Central memory CD4-positive, alpha-beta T cell (primary cell): ENCODE measurements around the gene GMNN.
"Not testable (repeated sequence)": the region's sequence is repeated elsewhere in the genome, so short reads cannot be mapped to it uniquely, and the experiment has no call there.

Experiments
- DNase-seq: peaks from one replicate; pipeline ENCODE4 v3.0.0; 2022
- total RNA-seq, 3 experiments: gene quantifications; one replicate each; lab custom pipeline; 2026; lab: John Stamatoyannopoulos, UW

The GMNN gene
- 4.4 to 33.4 (median 13.3) reads per million in 3 experiments for total RNA-seq

DNA sequence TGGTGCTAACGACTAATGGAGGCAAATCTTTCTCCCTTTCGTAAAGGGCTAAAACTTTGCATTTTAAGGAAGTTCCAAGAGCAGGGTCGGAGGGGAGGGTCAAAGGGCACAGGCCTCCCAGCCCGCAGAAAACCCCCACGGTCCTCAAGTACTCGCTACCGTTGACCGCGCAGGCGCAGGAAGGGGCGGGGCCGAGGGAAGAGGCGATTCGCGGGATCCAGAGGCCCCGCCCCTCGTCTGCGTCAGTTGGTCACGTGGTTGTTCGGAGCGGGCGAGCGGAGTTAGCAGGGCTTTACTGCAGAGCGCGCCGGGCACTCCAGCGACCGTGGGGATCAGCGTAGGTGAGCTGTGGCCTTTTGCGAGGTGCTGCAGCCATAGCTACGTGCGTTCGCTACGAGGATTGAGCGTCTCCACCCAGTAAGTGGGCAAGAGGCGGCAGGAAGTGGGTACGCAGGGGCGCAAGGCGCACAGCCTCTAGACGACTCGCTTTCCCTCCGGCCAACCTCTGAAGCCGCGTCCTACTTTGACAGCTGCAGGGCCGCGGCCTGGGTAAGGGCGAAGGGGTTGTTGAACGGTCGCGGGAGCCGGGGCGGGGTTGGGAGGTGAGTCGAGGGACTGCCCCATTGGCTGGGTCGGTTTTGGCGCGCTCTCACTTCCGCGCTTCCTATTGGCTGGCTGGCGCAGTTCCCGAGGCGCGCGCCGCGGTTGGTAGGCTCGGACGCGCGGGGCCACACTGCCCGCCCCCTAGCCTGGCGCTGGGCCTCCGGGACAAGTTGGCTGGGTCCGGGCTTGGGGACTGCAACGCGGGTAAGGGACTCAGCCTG lies at the start of gene GMNN:
Gene GMNN, plus strand, starts transcription at position 242 of the 824 bp plus-strand sequence. CDS start 2,310 bp downstream, outside the sequence.
- peak; percentile 94 for DNase-seq

DNA sequence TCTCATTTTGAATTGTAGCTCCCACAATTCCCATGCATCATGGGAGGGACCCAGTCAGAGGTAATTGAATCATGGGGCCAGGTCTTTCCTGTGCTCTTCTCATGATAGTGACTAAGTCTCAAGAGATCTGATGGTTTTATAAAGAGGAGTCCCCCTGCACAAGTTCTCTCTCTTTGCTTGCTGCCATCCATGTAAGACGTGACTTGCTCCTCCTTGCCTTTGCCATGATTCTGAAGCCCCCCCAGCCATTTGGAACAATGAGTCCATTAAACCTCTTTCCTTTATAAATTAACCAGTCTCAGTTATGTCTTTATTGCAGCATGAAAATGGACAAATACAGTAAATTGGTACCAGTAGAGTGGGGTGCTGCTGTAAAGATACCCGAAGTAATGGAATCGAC lies 44.1 kb upstream of the GMNN start:
- DNase-seq = not testable (repeated sequence)

DNA sequence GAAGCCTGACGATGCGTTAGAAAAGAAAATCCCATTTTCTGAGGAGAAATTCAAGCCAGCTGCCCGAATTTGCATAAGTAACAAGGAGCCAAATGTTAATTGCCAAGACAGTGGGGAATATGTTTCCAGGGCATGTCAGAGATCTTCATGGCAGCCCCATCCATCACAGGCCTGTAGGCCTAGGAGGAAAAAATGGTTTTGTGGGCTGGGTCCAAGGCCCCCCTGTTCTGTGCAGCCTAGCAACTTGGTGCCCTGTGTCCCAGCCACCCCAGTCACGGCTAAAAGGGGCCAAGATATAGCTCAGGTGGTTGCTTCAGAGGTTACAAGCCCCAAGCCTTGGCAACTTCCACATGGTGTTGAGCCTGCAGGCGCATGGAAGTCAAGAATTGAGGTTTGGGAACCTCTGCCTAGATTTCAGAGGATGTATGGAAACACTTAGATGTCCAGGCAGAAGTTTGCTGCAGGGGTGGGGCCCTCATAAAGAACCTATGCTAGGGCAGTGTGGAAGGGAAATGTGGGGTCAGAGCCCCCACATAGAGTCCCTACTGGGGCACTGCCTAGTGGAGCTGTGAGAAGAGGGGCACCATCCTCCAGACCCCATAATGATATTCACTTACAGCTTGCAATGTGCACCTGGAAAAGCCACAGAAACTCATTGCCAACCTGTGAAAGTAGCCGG lies 43.1 kb upstream of the GMNN start:
- DNase-seq = not testable (repeated sequence)

DNA sequence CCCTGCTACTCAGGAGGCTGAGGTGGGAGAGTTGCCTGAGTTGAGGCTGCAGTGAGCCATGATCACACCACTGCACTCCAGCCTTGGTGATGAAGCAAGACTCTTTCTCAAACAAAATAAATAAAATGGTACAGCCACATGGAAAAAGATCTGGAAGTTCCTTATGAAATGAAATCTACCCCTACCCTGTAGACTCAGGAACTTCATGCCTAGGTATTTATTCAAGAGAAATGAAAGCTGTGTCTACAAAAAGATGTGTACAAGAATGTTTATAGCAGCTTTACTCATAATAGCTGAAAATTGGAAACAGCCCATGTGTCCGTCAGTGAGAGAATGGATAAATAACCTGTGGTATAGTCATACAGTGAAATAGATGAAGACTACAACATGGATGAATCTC lies 40.6 kb upstream of the GMNN start:
- no peak for DNase-seq

DNA sequence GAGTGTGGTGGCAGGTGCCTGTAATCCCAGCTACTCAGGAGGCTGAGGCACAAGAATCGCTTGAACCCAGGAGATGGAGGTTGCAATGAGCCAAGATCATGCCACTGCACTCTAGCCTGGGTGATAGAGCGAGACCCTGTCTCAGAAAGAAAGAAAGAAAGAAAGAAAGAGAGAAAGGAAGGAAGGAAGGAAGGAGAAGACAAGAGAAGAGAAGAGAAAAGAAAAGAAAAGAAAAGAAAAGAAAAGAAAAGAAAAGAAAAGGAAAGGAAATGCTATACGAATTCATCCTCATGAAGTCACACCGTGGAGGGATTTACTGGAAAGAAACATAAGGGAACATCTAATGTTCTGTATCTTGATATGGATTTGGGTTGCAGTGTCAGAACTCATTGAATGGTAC lies 40.0 kb upstream of the GMNN start:
- DNase-seq = not testable (repeated sequence)

DNA sequence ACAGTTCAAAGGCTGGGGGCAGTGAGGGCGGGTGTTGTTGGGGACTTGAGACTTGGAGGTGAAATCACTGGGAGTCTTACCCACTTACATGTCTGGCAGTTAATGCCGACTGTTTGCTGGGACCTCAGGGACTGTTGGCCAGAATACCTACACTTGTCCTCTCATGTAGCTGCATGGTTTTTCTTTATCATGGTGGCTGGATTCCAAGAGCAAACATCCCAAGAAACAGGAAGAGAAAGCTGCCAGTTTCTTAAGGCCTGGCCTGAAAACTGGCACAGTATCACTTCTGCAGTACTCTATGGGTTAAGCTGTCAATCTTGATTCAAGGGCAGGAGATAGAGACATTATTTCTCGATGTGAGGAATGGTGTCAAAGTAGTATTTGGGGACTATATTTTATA lies 36.0 kb upstream of the GMNN start:
- no peak for DNase-seq

DNA sequence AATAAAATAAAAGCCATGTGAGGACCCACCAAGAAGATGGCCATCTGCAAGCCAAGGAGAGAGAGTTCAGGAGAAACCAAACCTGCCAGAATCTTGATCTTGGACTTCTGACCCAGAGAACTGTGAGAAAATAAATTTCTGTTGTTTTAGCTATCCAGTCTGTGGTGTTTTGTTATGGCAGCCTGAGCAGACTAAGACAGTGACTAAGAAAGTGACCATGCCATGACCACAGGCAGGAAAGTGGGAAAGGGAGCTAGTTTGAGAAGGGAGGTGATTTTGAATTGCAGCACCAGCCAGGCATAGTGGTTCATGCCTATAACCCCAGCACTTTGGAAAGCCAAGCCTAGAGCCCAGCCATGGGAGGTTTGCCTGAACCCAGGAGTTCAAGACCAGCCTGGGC lies 33.9 kb upstream of the GMNN start:
- no peak for DNase-seq

DNA sequence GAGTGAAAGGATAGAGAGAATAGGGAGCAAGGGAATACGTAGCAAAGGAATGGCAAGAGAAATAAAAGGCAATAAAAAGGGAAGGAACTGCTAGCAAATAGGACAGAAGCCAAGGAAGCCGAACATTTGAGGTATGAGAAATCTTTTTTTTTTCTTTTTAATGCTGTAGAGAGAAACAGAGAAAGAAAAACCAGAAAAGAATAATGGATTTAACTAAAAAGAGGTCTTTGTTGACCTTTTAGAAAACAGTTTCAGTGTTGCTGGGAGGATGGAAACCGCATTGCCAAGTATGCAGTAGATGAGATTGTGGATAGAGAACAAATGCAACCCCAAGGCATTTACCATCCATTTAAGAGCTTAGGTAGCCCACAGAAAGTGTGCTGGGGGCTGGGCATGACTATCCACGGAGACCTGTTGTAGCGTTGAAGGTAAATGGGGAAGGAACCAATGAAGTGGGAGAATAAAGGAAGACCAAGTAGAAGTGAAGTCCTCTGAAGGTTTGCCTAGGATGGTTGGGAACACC lies 32.5 kb upstream of the GMNN start:
- DNase-seq = no peak

DNA sequence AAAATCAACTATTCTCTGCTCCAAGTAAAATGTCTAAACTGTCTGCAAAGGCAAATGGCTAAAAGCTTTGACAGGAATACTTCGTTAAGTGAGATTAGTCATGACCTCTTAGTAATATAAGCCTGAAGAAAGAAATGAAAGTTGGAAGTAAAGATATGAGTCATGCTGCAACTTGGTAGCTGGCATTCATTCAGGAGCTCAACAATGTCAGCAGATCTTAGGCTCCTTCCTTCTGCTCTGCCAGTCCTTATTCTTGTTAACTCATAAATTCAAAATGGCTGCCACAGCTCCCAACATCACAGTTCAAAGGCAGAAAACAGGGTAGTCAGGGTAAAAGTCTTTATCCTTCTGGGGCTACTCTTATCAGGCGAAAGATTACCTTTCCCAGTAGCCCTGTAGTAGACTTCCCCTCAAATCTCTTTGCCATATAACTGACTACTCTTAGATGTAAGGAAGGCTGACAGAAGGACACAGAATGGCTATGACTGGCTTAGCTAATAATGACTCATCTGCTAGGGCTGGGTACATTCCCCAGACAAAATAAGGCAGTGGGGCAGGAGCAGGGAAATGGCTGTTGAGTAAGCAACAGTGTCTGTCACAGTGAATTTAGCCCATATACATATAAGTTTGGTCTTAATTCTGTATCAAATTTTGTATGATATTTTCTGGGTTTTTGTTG lies 31.3 kb upstream of the GMNN start:
- DNase-seq = no peak

DNA sequence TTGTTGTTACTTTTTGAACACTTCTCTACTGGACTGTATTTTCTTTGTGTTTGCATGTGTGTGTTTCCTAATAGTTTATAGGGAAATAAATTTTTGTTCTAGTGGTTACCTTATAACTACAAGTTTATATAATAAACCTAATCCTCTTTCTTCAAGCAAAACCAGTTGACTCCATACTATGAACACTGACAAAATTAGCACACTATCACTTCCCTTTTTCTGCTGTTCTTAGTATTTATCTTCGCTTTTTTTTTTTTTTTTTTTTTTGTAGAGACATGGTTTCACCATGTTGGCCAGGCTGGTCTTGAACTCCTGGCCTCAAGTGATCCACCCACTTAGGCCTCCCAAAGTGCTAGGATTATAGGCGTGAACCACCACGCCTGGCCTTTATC lies 30.8 kb upstream of the GMNN start:
- DNase-seq = no peak

DNA sequence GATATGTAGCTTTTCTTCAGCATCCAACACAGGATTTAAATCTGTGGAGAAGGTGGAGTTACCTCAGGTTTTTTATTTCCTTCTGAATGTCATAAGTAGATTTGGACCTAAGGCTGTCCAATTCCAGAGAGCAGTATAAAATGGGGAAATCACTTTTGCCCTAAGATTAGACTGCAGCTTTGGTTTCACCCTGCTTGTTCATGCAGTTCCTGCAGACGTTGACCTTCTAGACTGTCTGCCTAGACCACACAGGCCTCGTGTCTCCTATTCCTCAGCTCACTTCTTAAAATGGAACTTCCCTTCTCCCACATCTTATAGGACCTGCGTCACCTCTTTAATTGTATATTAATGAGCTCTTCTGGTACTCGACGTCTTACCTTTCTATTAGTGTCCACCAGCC lies 29.8 kb upstream of the GMNN start:
- no peak for DNase-seq

DNA sequence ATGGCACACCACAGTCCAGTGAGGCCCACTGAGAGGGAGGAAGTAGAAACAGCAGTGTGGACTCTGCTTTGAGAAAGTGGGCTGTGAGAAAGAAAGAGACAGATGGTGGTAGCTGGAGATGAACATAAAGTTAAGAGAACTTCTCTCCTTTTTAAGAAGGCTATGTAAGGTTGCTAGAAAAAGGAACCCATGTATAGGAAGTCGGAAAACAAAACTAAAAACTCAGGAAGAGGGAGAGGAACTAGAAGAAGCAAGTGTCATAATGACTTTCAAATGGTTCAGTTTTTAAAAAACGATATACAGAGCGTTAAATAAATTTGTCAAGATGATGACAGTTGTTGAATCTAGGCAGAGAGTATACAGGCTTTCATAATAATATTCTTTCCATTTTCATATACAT lies 25.4 kb upstream of the GMNN start:
- DNase-seq = no peak

DNA sequence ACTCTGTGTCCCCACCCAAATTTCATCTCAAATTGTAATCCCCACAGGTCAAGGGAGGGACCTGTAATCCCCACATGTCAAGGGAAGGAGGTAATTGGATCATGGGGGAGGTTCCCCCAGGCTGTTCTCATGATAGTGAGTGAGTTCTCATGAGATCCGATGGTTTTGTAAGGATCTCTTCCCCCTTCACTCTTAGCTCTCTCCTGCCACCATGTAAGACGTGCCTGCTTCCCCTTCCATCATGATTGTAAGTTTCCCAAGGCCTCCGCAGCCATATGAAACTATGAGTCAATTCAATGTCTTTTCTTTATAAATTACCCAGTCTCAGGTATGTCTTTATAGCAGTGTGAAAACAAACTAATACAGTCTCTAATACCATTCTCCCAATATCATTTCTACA lies 23.9 kb upstream of the GMNN start:
- not testable (repeated sequence) for DNase-seq

DNA sequence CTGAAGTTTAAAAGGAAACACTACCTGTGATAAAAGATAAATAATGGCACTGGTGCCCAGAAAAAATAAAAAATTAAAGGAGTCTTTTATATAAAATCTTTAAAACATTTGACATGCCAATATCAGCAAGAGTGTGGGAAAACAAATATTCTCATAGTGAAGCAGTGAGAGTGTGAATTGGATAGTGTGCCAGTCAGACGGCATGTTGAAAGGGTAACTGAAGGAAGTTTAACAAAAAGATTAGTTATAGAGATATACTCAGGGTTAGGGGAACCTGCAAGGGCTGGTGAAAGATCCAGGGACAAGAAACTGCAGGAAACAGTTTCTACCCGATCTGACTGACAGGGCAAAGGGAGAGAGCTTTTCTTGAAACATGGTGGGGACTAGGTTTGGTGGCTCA lies 22.2 kb upstream of the GMNN start:
- no peak for DNase-seq

DNA sequence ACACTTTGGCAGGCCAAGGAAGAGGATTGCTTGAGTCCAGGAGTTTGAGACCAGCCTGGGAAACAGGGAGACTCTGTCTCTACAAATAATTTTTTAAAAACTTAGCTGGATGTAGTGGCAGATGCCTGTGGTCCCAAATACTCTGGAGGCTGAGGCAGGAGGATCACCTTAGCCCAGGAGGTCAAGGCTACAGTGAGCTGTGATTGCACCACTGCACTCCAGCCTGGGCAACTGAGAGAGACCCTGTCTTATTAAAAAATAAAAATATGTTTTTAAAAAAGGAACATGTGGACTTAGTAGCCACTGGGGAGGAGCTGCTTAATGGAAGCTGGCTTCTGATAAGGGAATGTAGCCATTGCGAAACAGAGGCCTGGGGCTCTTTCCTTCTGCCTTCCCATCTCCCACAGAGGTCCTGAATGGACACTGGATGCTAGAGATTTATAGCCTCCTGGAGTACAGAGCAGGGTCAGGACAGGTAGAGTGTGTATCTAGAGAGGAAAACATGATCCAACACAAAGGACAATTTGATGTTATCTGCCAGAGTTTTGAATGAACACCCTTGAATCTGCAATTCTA lies 21.7 kb upstream of the GMNN start:
- DNase-seq = no peak

DNA sequence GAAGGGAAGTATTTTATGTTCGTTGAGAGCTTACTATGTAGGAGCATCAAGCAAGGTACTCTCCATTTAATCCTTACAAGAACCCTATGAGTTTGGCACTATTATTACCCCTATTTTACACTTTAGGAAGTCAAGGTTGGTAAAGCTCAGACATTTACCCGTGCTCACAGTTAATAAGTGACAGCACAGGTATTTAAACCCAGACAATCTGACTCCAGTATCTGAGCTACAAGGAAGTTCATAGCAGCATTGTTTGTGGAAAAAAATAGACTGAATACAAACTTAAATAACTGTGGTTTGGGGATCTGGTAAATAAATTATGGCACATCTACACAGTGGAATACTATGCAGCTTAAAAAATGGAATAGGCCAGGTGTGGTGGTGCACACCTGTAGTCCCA lies 21.2 kb upstream of the GMNN start:
- DNase-seq = no peak

DNA sequence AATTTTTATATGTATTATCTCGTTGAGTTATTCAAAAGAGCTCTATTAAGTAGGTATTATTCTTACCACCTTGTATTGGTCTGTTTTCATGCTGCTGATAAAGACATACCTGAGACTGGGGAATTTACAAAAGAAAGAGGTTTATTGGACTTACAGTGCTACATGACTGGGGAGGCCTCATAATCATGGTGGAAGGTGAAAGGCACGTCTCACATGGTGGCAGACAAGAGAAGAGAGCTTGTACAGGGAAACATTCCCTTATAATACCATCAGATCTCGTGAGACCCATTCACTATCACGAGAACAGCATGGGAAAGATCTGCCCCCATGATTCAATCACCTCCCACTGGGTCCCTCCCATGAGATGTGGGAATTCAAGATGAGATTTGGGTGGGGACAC lies 20.4 kb upstream of the GMNN start:
- DNase-seq = not testable (repeated sequence)

DNA sequence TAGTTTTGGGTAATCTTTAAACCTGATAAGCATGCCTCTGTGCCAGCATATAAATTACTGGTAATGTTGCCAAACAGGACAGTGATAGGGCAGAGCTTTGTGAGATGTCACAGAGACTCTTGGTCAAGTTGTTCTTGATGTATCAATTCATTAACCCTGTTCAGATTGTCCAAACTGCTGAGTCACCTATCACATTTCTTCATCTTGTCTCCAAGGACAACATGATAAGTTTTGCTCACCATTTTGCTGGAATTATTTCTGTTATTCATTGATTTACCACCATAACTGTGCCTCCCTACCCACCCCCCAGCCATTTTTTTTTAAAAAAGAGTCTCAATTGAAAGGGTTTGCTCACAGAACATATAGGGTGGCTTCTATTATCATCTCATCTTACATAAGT lies 19.5 kb upstream of the GMNN start:
- no peak for DNase-seq

DNA sequence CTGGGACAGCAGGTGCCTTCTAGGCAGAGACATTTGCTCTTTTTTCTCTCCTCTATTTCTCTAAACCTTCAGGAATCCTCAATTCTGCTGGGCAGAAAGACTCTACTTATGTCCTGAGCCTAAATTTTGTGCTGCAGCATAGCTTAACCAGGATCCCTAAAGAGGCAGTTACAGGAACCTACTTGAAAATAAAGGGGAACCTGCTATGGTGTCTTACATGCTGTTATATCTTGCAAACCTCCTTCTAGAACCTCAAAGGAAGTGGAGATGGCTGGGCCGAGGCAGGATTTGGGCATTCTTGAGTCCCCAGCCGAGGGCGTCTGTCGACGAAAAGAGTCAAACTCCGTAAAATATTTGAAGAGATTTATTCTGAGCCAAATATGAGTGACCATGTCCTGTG lies 17.1 kb upstream of the GMNN start:
- DNase-seq = no peak

DNA sequence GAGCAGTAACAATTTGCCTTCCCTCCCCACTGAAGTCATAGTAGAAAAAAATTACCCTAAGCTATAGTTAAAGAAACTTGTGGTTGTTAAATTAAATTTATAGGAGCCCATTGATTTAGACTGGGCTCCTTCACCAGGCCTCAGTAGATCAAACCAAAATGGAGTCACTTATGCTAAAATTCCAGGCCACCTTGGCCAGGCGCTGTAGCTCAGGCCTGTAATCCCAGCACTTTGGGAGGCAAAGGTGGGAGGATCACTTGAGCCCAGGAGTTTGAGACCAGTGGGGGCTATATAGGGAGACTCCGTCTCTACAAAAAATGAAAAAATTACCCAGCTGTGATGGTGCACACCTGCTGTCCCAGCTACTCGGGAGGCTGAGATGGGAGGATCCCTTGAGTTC lies 15.0 kb upstream of the GMNN start:
- no peak for DNase-seq

DNA sequence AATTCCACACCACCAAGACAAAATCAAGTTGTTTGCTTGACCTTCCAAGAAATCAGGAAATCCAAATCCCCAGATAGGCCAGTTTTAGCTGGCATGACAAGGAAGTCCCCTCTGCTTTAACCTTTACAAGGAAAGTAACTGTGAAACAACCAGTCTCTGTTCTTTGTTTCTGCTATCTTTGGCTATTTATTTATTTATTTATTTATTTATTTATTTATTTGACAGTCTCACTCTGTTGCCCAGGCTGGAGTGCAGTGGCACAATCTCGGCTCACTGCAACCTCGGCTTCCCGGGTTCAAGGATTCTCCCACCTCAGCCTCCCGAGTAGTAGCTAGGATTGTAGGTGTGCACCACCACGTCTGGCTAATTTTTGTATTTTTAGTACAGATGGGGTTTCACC lies 14.5 kb upstream of the GMNN start:
- DNase-seq = no peak

DNA sequence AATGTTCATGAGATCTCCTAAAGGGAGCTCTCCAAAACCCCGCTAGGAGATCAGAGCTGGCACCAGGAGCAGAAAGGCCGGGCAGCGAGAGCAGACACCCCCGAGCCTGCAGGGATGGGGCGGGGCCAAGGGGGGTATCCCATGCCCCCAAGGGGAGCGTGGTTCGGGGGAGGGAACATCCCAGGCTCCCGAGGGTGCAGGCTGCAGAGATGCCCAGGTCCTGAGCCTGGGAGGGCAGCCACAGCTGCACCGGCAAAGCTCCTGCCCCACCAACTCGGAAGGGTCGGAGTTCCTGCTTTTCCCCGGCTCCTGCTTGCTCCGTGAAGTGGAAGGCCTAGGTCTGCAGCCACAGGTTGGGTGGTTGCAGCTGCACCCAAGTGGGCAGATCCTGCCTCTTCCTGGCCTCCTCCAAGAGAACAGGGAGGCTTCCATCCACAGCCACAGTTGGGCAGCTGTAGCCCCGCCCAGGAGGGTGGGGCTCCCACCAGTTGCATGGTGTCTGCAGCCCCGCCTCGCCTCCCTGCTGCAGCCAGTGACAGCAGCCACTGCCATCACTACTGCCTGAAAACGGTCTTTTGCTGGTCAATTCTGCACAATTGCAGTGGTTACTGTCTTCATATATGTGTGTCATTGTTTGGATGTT lies 13.4 kb upstream of the GMNN start:
- no peak for DNase-seq

DNA sequence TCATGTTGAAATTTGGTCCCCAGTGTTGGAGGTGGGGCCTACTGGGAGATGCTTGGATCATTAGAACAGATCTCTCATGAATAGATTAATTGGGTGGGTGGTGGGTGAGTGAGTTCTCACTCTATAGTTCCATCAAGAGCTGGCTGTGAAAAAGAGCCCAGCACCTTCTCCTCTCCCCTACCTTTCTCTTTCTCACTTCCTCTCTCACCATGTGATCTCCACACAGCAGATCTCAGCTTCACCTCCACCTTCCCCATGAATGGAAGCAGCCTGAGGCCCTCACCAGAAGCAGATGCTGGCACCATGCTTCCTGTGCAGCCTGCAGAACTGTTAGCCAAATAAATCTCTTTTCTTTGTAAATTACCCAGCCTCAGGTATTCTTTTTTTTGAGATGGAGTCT lies 12.9 kb upstream of the GMNN start:
- no peak for DNase-seq
